Endothelial cell of hepatic sinusoid (primary cell): Measurements from ENCODE around the gene GDPGP1.
"Not testable (repeated sequence)": the region's sequence is repeated elsewhere in the genome, so short reads cannot be mapped to it uniquely, and the experiment has no call there.

Source experiments
- in situ Hi-C: cut with HindIII; loops from 2 replicates; pipeline ENCODE4 v1.10.0; 2017; ENCODE audit warnings: low sequenced_read_pairs

GDPGP1 gene

GRCh38 chr15:90259524-90259923, 25.5 kb downstream of the GDPGP1 start:
- in situ Hi-C loops = no loop called here

- in situ Hi-C loops = not testable (repeated sequence)
These were observed 26.7 kb downstream of the GDPGP1 start for GRCh38 chr15:90260731-90261130.

DNA sequence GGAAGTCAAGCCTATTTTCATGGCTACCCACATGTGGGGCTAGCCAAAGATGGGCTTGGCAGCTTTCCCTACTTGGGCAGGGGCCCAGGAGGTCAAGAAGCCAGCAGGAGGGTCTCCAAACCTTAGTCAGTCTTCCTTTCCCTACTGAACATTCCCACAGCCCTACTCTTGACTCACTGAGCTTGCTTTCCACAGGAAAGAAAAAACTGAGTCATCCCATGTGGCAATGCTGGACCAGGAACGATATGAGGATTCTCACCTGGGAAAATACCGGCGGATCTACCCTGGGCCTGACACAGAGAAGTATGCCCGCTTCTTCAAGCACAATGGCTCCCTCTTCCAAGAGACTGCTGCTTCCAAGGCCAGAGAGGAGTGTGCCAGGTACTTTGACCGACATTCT, 27.8 kb downstream of the GDPGP1 start:
- in situ Hi-C loops = no loop called here

- in situ Hi-C loops = no loop called here
These were observed 28.4 kb downstream of the GDPGP1 start for GRCh38 chr15:90262426-90262825.

DNA sequence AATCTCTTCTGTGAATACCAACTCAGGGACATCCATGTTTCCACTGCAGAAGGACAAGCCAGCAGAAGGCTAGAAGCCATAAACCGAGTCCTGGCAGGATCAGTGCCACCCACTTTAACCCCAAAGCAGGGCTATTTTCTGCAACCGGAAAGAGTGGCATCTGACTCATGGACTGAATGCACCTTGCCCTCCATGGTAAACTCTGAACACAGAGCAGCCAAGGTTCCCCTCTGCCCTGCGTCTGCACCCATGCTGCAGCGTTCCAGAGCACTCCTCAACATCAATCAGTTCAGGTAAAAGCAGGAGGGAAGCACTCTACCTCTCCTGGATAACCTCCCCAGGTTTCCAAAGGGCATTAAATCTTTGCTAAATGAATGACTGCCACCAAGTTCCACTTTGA, 30.7 kb downstream of the GDPGP1 start:
- in situ Hi-C loops = no loop called here

DNA sequence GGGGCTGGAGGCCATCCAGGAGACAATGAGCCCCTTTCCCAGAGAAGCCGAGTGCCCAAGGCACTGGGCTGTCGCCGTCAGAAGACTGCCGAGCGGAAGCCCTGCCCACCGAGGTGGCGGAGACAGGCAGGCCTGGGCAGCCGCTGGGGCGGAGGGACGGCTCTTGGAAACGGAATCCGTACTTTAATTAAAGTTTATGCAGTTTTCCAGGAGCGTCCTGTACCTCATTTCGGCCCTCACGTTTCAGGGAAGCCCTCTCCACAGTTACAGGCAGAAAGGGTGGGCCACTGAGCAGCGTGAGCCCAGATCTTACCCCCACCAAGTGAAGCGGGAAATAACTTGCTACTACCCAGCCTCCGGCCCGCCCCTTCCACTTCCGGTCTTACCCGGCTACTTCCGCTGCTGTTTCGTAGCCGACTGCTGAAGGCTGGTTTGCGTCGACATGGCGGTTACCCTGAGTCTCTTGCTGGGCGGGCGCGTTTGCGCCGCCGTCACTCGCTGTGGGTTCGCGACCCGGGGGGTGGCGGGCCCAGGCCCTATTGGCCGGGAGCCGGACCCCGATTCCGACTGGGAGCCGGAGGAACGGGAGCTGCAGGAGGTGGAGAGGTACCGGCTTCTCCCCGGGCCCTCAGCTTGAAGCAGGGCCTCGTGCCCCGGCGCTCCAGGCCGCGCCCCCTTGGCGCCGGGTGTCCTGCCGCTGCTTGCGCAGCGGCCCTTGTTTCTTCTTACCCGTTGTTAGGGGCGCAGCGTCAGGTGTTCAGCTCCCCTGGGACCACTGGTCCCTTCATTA, 31.5 kb downstream of the GDPGP1 start, which contains the start of gene NGRN:
Gene NGRN (plus strand): TSS at position 402 of the 790 bp plus-strand sequence. CDS start 41 bp downstream, at position 443.
- in situ Hi-C loops = no loop called here

DNA sequence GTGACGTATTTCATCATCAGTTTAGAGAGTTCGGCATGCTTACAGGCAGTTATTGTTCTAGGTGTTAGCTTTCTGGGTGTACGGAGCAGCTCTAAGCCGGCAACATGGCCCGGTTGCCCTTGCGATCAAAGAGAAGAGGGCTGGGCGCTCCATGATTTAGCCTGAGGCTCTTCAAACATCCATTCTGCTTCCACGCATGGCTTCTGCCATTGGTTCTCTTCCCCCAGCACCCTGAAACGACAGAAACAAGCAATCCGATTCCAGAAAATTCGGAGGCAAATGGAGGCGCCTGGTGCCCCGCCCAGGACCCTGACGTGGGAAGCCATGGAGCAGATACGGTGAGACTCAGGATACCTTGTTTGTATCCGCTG, 32.0 kb downstream of the GDPGP1 start:
- in situ Hi-C loops = no loop called here

GRCh38 chr15:90266485-90266884, 32.5 kb downstream of the GDPGP1 start:
- in situ Hi-C loops = no loop called here

GRCh38 chr15:90268415-90268814, 34.4 kb downstream of the GDPGP1 start:
- in situ Hi-C loops = no loop called here

DNA sequence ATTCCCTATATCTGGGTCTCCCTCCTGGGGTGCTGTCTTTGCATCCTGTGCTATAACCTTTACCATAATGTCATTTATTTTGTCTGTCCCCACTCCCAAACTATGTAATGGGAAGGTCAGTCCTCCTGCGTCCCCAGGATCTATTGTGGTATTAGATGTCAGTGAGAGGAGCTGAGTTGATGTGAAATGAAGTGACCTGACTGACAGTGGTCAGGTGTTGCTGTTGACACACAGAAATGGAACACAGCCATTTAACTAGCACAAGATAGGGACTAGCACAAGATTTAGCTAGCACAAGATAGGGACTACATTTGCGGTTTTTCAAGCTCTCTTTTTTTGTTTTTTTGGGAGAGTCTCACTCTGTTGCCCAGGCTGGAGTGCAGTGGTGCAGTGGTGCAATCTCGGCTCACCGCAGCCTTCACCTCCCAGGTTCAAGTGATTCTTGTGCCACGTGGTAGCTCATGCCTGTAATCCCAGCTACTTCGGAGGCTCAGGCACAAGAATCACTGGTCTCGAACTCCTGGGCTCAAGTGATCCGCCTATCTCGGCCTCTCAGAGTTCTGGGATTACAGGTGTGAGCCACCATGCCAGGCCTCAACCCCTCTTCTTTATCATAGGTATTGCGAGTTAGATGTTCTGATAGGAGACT, 36.6 kb downstream of the GDPGP1 start:
- in situ Hi-C loops = no loop called here

DNA sequence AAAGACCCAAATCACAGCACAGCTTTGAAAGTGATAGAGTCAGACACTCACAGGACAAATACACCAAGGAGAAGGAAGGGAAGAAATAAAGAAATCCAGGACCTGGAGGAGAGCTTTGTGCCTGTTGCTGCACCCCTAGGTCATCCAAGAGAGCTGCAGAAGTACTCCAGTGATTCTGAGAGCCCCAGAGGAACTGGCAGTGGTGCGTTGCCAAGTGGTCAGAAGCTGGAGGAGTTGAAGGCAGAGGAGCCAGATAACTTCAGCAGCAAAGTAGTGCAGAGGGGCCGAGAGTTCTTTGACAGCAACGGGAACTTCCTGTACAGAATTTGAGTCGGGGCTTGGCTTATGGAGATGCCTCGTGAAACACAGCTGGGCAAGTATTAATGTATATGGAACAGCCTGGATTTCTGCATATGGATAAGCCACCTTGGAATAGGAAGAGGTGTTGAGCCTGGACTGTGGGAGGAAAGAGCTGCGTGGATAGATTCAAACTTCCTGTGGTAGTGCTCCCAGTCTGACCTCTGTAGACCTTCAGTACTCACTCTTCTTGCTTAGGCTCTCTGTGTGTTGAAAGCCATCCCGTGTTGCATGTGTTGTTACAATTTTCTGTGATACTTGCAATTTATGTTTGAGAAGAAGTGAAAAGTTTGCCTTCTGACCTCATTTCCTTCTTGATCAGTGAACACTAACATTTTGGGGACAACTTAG, 37.6 kb downstream of the GDPGP1 start:
- in situ Hi-C loops = no loop called here

- in situ Hi-C loops = not testable (repeated sequence)
These were observed 44.5 kb downstream of the GDPGP1 start for GRCh38 chr15:90278467-90278866.

DNA sequence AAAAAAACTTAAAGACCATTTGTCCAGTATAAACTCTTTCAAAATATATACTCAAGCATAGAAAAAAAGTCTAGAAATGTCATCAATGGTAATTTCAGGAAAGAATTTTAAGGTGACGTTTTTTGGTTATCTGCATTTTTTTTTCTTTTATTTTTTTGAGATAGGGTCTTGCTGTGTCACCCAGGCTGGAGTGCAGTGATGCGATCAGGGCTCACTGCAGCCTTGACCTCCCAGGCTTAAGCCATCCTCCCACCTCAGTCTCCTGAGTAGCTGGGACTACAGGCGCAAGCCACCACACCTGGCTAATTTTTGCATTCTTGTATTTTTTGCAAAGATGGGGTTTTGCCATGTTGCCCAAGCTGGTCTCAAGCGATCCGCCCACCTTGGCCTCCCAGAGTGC, 46.7 kb downstream of the GDPGP1 start:
- in situ Hi-C loops = not testable (repeated sequence)

GRCh38 chr15:90281637-90282036, 47.6 kb downstream of the GDPGP1 start:
- in situ Hi-C loops = not testable (repeated sequence)

DNA sequence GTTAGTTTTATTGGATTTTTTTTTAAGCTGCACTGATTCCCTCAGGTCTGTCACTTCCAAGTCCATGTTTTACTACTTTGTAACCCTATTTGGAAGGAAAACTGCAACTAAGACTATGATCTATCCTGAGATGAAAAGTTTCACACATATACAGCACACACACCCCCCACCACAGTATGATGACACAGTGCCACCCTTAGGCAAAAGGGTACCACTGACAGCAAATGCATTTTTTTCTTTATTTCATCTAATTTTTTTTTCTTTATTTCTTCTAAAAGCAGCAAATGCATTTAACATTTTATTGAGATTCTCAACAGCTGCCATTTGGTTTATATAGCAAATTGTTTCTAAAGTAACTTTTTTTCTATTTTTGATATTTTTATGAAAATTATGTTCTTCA, 52.7 kb downstream of the GDPGP1 start:
- in situ Hi-C loops = no loop called here

DNA sequence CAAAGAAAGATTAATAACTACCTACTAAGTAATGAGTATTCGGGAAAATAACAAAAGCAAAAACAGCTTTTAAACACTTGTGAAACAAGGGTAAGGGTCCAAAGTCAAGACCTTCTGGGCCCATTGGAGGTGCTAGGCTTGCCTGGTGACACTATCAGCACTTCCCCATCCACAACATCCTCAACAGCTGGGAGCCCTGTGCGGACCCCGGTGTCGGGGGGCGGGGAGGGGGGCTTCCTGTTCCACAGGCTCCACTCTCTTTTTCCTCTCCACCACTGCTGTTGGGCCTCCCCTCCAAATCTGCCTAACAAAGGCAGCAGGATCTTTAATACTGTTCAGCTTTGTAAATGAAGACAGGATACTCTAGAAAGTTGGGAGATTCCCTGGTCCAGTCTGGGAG, 53.1 kb downstream of the GDPGP1 start:
- in situ Hi-C loops = no loop called here

DNA sequence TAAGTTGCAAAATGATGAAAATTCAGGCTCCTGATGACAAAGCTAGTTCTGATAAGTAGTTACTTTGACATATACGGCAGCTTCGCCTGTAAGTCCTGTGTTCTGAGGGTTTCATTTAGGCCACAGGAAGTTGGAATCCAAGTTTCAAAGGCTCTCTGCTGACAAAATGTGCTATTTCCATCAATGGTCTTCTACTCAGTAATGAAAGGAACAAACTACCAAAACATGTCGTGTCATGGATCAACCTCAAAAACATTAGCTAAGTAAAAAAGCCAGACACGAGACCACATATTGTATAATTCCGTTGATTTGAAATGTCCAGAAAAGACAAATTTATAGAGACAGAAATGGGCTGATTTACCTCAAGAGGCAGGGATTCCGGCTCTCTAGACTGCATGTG, 53.9 kb downstream of the GDPGP1 start:
- in situ Hi-C loops = no loop called here

GRCh38 chr15:90291679-90292356, 57.8 kb downstream of the GDPGP1 start:
- in situ Hi-C loops = no loop called here

- in situ Hi-C loops = not testable (repeated sequence)
These were observed 59.2 kb downstream of the GDPGP1 start for GRCh38 chr15:90293040-90293810.

GRCh38 chr15:90294159-90294558, 60.1 kb downstream of the GDPGP1 start:
- in situ Hi-C loops = no loop called here
